OCI-LY1 (cell line): ENCODE results near the gene SGPL1.

Experiments
- H2AFZ ChIP-seq: fragments of 200-600 bp; sonication (generic), shearing (Covaris generic); 2 replicates; pipeline ENCODE4 v1.6.0; 2014; ENCODE audit warnings: antibody characterized with exemption, mild to moderate bottlenecking, low read length
- H3F3A ChIP-seq: fragments of 200-600 bp; sonication (generic), shearing (Covaris generic); 2 replicates; pipeline ENCODE4 v1.6.0; 2014; ENCODE audit warnings: mild to moderate bottlenecking, antibody characterized with exemption, low read length, moderate library complexity; ENCODE audit not compliant: insufficient read depth
- H3K27ac ChIP-seq: fragments of 200-600 bp; sonication (generic); 2 replicates; pipeline ENCODE4 v1.5.1; 2014; ENCODE audit warnings: low read length, mixed run types, mild to moderate bottlenecking, low read depth; ENCODE audit not compliant: poor library complexity, severe bottlenecking
- H3K27me3 ChIP-seq: fragments of 200-600 bp; sonication (generic); 2 replicates; pipeline ENCODE4 v1.6.0; 2014; ENCODE audit warnings: antibody characterized with exemption, mild to moderate bottlenecking, low read length, moderate library complexity; ENCODE audit not compliant: insufficient read depth
- H3K36me3 ChIP-seq: fragments of 200-600 bp; sonication (generic); 2 replicates; pipeline ENCODE4 v1.6.1; 2014; ENCODE audit warnings: mild to moderate bottlenecking, antibody characterized with exemption, low read length, moderate library complexity, mixed read lengths; ENCODE audit not compliant: insufficient read depth
- H3K4me1 ChIP-seq: fragments of 200-600 bp; sonication (generic); 2 replicates; pipeline ENCODE4 v1.5.1; 2014; ENCODE audit warnings: mild to moderate bottlenecking, low read length, moderate library complexity; ENCODE audit not compliant: insufficient read depth, severe bottlenecking
- H3K4me2 ChIP-seq: fragments of 200-600 bp; sonication (generic), shearing (Covaris generic); 2 replicates; pipeline ENCODE4 v1.6.1; 2014; ENCODE audit warnings: low read length
- H3K4me3 ChIP-seq: fragments of 200-600 bp; sonication (generic); 2 replicates; pipeline ENCODE4 v1.5.1; 2014; ENCODE audit warnings: low read length, low read depth, mild to moderate bottlenecking, mixed read lengths; ENCODE audit not compliant: poor library complexity, severe bottlenecking
- H3K79me2 ChIP-seq: fragments of 200-600 bp; shearing (Covaris generic); 2 replicates; pipeline ENCODE4 v1.6.1; 2016; ENCODE audit warnings: mixed run types, low read length, mixed read lengths; ENCODE audit not compliant: insufficient read depth
- H3K9ac ChIP-seq: fragments of 200-600 bp; sonication (generic), shearing (Covaris generic); 2 replicates; pipeline ENCODE4 v1.6.1; 2014; ENCODE audit warnings: mild to moderate bottlenecking, low read length, mixed read lengths
- H3K9me2 ChIP-seq: fragments of 200-600 bp; sonication (generic), shearing (Covaris generic); 2 replicates; pipeline ENCODE4 v1.6.1; 2014; ENCODE audit warnings: low read depth, mild to moderate bottlenecking, low read length, mixed read lengths
- H3K9me3 ChIP-seq: fragments of 200-600 bp; shearing (Covaris generic); 2 replicates; pipeline ENCODE4 v1.6.1; 2014; ENCODE audit warnings: low read length, mixed read lengths
- H4K20me1 ChIP-seq: fragments of 200-600 bp; sonication (generic), shearing (Covaris generic); 2 replicates; pipeline ENCODE4 v1.6.0; 2016; ENCODE audit warnings: mild to moderate bottlenecking, low read length; ENCODE audit not compliant: insufficient read depth
- EZH2 ChIP-seq: fragments of 200-600 bp; sonication (generic), shearing (Covaris generic); IDR thresholded peaks from 2 replicates; pipeline ENCODE4 v1.8.0; 2017; ENCODE audit warnings: borderline replicate concordance, mixed run types, mild to moderate bottlenecking, antibody characterized with exemption, low read length, moderate library complexity, mixed read lengths
- TF ChIP-seq, protein P1 (sequence below): fragments of 200-600 bp; sonication (generic), shearing (Covaris generic); IDR thresholded peaks from 2 replicates; pipeline ENCODE4 v1.5.1; 2017; ENCODE audit warnings: mild to moderate bottlenecking, antibody characterized with exemption, low read length, moderate library complexity, mixed read lengths

Gene SGPL1

DNA sequence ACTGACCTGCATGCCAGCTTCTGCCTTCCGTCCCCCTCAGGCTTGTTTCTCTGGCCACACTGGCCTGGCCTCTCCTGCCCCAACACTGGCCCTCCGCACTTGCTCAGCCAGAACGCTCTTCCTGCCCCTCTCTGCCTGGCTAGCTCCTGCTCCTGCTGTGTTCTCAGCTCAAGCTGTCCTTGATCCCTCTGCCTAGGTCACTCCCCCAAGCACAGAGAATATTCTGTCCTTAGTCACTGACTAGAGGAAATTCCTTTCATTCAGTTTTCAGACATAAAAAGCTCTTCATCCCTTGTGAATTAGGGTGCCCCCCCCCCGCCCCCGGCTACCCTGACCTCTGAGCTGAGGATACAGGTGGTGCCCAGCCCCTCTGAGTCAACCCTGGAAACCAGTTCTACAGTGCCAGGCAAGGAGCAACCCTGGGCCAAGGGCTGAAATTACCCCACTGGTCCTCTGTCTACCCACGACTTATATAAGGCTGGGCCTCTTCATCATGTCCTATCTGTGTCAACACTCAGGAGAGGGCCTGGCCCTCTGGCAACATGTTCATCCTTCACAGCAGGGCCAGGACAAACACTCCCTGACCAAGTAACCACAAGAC lies 6.6 kb upstream of the SGPL1 start:
- no peaks in the 10 kb centered on the region for H3K36me3 ChIP-seq
- no peaks in the 10 kb centered on the region for H3K4me1 ChIP-seq
- no peak overlapping the region for H2AFZ ChIP-seq
- no peak overlapping the region for H3K27ac ChIP-seq
- H3K4me3 ChIP-seq: no peak overlapping the region
- no peaks in the 10 kb centered on the region for H4K20me1 ChIP-seq
- no peaks in the 10 kb centered on the region for H3K9me2 ChIP-seq
- H3F3A ChIP-seq: no peaks in the 10 kb centered on the region
- no peak overlapping the region for H3K4me2 ChIP-seq
- no peak overlapping the region for H3K9ac ChIP-seq
- H3K27me3 ChIP-seq: no peaks in the 10 kb centered on the region
- H3K79me2 ChIP-seq: no peaks in the 10 kb centered on the region
- no peaks in the 10 kb centered on the region for H3K9me3 ChIP-seq
- no peak for TF ChIP-seq EZH2
- TF ChIP-seq, protein P1, sequence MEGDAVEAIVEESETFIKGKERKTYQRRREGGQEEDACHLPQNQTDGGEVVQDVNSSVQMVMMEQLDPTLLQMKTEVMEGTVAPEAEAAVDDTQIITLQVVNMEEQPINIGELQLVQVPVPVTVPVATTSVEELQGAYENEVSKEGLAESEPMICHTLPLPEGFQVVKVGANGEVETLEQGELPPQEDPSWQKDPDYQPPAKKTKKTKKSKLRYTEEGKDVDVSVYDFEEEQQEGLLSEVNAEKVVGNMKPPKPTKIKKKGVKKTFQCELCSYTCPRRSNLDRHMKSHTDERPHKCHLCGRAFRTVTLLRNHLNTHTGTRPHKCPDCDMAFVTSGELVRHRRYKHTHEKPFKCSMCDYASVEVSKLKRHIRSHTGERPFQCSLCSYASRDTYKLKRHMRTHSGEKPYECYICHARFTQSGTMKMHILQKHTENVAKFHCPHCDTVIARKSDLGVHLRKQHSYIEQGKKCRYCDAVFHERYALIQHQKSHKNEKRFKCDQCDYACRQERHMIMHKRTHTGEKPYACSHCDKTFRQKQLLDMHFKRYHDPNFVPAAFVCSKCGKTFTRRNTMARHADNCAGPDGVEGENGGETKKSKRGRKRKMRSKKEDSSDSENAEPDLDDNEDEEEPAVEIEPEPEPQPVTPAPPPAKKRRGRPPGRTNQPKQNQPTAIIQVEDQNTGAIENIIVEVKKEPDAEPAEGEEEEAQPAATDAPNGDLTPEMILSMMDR: no peak

- no peak overlapping the region for H2AFZ ChIP-seq
- H3K9ac ChIP-seq: no peak overlapping the region
- no peaks in the 10 kb centered on the region for H3K9me3 ChIP-seq
- no peaks in the 10 kb centered on the region for H3K27me3 ChIP-seq
- no peaks in the 10 kb centered on the region for H3F3A ChIP-seq
- no peak overlapping the region for H3K4me2 ChIP-seq
- H3K4me1 ChIP-seq: no peaks in the 10 kb centered on the region
- H3K27ac ChIP-seq: no peak overlapping the region
- no peaks in the 10 kb centered on the region for H3K79me2 ChIP-seq
- H4K20me1 ChIP-seq: no peaks in the 10 kb centered on the region
- H3K9me2 ChIP-seq: no peaks in the 10 kb centered on the region
- no peak for TF ChIP-seq EZH2
- TF ChIP-seq, protein P1: no peak
- H3K4me3 ChIP-seq: no peak overlapping the region
- no peaks in the 10 kb centered on the region for H3K36me3 ChIP-seq
Measured at GRCh38 chr10:70809726-70810125, 6.0 kb upstream of the SGPL1 start.

DNA sequence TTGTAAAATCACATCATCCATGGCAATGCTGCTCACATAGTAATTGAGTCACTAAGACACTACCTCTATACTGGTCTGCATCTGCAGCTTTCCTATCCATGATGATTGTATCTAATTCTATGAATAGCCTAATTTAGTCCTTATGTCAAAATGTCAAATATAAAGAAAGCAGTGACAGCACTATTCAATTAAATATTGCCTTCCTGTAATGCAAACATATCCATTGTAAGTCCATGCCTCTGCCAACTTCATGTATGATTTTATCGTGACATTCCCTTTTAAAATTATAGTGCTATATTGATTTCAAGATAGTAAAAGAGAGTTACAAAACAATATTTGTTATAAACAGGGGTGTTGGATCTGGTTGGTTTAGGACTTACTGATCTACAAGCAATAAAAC lies 4.8 kb upstream of the SGPL1 start:
- no peaks in the 10 kb centered on the region for H3K79me2 ChIP-seq
- H3K9me3 ChIP-seq: no peaks in the 10 kb centered on the region
- H3K9me2 ChIP-seq: no peaks in the 10 kb centered on the region
- no peaks in the 10 kb centered on the region for H4K20me1 ChIP-seq
- H3F3A ChIP-seq: no peaks in the 10 kb centered on the region
- no peak overlapping the region for H3K4me3 ChIP-seq
- no peak overlapping the region for H3K9ac ChIP-seq
- no peaks in the 10 kb centered on the region for H3K36me3 ChIP-seq
- H3K27ac ChIP-seq: no peak overlapping the region
- H3K27me3 ChIP-seq: no peaks in the 10 kb centered on the region
- no peak for TF ChIP-seq EZH2
- TF ChIP-seq, protein P1: no peak
- no peak overlapping the region for H2AFZ ChIP-seq
- H3K4me1 ChIP-seq: peaks cover 3% of the 10 kb centered on the region
- no peak overlapping the region for H3K4me2 ChIP-seq
